ENCODE measurements around the gene FNIP1.
"Not testable (repeated sequence)": the region's sequence is repeated elsewhere in the genome, so short reads cannot be mapped to it uniquely, and the experiment has no call there.

FNIP1 gene

GRCh38 chr5:131634996-131635683 is 161.7 kb downstream of the FNIP1 start, which contains the start of gene RAPGEF6:
Gene RAPGEF6, minus strand, starts transcription at chr5:131635229. Its CDS starts 199 bp downstream, at chr5:131635030.
- peak; percentile 95 to 96 for DNase-seq

DNA sequence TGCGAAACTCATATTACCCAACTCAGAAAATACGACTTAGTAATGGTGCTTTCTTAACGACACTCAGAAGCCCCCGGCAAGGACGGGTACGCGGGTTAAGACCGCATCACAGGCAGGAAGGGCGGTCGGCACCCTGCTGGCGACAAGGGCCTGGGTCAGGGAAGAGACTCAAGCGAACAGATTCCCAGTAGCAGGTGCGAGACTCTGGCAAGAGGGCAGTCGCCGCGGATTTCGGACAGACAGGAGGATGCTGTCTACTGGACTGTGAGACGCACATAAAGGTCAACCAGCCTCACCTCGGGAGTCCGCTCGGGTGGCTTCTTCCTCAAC is 162.2 kb downstream of the FNIP1 start:
- DNase-seq = no peak

GRCh38 chr5:131634238-131634637 is 162.6 kb downstream of the FNIP1 start:
- no peak for DNase-seq

GRCh38 chr5:131633830-131634229 is 163.0 kb downstream of the FNIP1 start:
- DNase-seq = no peak

DNA sequence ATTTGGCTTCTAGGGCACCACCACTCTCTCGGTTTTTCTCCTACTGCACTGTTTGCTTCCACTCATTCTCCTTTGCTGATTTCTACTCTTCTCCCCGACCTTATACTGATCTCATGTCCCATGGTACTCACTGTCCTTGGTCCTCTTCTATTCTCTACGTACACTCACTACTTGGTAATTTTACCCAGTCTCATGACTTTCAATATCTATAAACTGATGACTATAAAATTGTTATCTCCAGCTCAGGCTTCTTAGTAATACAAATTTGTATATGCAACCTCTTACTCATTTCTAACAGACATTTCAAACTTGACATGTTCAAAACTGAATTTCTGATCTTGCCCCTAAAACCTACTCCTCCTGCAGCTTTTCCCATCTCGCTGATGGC is 165.9 kb downstream of the FNIP1 start:
- DNase-seq = no peak

GRCh38 chr5:131630208-131630962 is 166.4 kb downstream of the FNIP1 start:
- DNase-seq = no peak

GRCh38 chr5:131628990-131629389 is 167.8 kb downstream of the FNIP1 start:
- no peak for DNase-seq

GRCh38 chr5:131627207-131627865 is 169.5 kb downstream of the FNIP1 start:
- DNase-seq = no peak

DNA sequence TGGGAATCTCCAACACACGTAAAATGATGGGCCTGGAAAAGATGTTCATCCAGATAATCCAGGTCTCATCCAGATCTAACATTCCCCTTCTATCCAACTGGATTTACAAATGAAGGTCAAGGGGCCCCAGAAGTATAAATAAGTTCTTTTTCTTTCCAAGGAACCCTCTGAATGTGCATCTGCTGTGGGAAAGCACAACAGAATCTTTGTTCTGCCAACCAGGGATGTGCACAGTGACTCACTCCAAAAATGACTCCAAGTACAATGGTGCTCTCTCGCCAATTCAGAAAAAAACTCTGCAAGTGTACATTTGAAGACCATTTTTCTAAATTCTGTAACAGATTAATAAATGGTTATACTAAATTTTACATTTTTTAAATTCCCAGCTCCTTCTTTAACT is 174.2 kb downstream of the FNIP1 start:
- DNase-seq = no peak

- DNase-seq = not testable (repeated sequence)
Measured at GRCh38 chr5:131621164-131621563, 175.7 kb downstream of the FNIP1 start.

DNA sequence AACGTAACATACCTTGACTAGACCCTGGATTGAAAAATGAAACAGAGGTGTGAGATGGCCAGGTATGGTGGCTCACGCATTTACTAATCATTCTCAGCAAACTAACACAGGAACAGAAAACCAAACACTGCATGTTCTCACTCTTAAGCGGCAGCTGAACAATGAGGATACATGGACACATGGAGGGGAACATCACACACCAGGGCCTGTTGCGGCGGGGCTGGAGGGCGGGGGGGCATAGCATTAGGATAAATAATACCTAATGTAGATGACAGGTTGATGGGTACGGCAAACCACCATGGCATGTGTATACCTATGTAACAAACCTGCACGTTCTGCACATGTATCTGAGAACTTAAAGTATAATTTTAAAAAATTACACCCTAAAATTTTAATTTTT is 177.7 kb downstream of the FNIP1 start:
- DNase-seq = no peak

GRCh38 chr5:131617140-131617822 is 179.5 kb downstream of the FNIP1 start:
- no peak for DNase-seq

- no peak for DNase-seq
Measured at GRCh38 chr5:131615957-131616356, 180.9 kb downstream of the FNIP1 start.

GRCh38 chr5:131613423-131613822 is 183.4 kb downstream of the FNIP1 start:
- DNase-seq = no peak

DNA sequence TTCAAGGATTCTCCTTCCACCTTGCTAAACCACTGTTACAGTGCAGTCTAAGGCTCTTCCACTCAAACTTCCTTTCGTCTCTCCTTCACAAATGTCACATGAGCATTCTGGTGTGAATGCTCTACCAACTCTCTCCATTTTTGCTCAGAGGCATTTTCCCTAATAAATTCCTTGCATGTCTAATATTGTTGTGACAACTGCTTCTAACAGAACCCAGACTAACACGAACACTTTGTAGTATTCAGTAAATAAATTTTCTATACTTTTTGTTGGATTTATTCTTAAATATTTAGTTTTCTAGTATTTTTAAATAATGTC is 185.8 kb downstream of the FNIP1 start:
- no peak for DNase-seq

DNA sequence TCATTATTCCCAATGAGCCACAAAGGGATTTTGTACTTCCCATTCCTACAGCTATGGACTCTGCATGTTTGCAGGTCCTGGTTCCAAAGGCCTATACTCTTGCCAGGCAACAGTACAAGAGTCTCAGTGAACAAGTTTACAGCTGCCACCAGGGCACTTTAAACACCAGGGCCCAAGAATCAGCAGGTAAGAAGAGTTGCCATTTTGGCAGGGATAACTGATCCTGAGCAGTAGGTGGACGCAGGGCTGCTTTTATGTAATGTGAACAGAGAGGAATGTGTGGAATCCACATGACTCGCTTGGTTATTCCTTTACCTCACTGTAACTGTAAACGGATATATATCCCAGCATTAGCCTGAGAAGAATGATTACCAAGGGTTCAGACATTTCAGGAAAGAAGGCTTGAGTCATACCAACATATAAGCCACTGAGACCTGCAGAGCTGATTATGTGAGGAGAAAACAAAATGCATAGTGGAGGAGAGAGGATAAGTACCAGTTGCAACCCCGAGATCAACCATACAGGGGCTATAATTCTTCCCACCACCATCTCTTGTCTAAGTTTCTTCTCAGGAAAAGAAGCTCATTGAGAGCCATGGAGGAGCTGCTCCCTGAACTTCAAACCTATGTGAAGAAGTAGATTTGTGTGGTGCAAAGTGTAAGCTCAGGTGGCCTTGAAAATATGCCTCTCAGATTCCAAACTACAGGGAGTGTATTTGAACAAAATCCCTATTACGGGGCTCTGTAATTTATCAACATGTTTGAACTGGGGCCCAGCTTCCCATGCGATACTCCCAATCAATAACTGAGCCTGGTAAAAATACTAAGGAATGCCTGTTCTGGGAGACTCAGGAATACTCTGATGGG is 186.4 kb downstream of the FNIP1 start:
- no peak for DNase-seq

DNA sequence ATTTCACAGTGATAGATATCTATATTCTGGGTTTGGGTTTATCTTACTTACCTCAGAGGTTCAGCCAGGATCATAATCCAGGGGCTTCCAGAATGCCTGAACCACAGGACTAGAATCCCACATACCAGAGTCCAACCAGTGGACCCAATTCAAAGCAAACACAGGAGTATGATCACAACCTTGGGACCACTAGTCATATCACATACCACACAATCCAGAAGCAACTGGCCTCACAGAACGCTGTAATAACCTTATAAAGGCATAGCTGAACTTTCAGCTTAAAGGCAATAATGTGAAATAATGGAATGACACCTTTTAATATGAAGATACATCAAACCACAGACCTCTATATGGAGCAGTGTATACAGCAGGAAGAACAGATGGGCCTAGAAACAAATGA is 187.0 kb downstream of the FNIP1 start:
- no peak for DNase-seq

GRCh38 chr5:131608597-131608996 is 188.2 kb downstream of the FNIP1 start:
- no peak for DNase-seq

DNA sequence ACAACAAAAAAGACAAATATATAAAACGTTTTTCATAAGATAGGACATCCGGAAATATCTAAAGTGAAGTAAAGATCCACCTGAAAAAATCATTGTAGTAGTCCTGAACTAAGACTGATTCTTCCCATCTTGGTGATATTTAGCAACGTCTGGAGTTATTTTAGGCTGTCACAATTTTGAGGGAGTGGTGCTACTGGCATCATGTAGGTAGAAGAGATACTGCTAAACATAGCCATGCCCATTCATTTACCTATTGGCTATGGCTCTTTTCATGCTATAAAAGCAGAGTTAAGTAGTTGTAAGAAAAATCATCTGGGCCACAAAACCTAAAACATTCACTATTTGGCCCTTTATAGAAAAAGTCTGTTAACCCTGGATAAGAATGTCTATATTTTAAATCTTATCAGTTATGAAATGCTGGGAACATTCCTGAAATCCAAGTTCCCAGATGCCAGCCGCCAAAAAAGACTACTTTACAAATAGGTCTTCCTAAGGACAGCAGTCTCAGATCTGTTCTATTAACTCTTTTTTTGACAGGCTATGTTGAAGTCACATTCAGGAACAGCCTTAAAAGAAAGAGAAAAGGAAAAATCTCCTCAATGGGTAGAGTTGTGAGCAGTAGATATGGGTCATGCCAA is 188.8 kb downstream of the FNIP1 start:
- no peak for DNase-seq

- DNase-seq = no peak
Measured at GRCh38 chr5:131607418-131607817, 189.4 kb downstream of the FNIP1 start.

DNA sequence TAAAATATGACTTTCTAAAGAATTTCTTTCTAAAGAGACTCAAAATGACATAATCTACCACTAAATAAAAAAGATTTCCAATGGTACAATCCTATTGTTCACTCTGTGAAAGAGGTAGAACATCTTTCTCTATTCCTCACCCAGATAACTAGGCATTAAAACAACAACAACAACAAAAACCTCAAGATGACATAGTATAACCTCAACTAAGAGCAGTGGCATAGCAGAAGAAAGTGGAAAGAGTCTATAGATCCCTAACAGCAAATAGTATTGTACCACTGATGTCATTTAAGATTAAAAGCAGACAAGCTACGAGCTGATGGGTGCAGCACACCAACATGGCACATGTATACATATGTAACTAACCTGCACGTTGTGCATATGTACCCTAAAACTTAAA is 191.7 kb downstream of the FNIP1 start:
- DNase-seq = no peak

All from activated CD4-positive, alpha-beta T cell treated with anti-CD3 and anti-CD28 coated beads for 4 hours (primary cell).